NOMO-1 treated with DMSO at 0.1 percent for 48 hours (cell line): ENCODE measurements around the gene ITGB3BP.
"Not testable (repeated sequence)": the region's sequence is repeated elsewhere in the genome, so short reads cannot be mapped to it uniquely, and the experiment has no call there.

Experiments used
- DNase-seq: peaks from one replicate; lab custom pipeline; 2025; ENCODE audit not compliant: unreplicated experiment; lab: John Stamatoyannopoulos, UW

ITGB3BP gene

GRCh38 chr1:63509718-63510117 is 13.3 kb downstream of the ITGB3BP start:
- DNase-seq: no peak

DNA sequence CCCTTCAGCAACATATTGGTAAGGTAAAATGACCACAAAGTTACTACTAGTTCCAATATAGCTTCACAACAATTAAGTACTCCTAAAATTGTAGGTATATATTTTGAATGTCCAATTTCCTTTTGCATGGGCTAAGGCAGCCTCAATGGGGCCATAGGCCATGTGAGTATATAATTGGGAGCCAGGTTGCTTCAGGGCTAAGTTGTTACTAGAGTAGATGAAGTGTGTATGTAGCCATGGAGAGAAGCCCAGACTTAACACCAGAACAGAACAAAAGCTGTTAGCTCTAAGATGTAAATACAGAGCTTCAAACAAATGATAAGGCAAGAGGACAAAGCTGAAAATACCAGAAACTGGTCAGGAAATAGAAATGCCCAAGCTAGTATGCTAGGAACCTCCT is 16.2 kb downstream of the ITGB3BP start:
- no peak for DNase-seq

DNA sequence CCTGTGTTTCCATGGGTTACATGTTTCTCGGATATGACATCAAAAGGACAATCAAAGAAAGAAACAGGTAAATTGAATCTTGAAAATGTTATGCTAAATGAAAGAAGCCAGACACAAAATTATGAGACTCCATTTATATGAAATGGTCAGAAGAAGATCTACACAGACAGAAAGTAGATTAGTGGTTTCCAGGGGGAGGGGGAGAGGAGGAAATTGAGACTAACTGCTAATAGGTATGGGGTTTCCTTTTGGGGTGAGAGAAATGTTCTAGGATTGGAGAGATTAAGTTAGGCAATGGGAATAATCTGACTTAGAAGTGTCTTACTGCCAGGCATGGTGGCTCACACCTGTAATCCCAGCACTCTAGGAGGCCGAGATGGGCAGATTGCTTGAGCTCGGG is 21.8 kb downstream of the ITGB3BP start:
- no peak for DNase-seq

- DNase-seq: no peak
Measured at GRCh38 chr1:63498106-63498505, 24.9 kb downstream of the ITGB3BP start.

DNA sequence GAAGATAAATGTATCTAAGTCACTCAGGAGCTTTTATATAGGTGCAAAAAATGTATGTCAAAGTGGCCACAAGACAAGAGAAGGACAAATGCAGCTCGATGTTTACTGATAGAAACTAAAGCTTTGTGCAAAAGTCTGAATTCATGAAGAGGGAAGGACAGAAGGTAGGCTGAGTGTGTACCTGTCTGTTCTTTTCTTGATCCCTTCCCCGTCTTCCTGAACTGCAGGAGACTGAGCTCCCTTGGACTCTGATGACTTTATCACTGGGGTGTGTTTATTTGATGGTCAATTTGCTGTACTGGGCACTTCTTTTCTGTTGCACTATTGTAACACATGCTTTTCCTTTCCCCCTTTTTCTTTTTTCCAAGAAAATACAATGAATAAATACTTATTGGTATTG is 25.4 kb downstream of the ITGB3BP start:
- no peak for DNase-seq

- DNase-seq: no peak
Measured at GRCh38 chr1:63487336-63488065, 35.5 kb downstream of the ITGB3BP start.

- no peak for DNase-seq
Measured at GRCh38 chr1:63486629-63487028, 36.4 kb downstream of the ITGB3BP start.

DNA sequence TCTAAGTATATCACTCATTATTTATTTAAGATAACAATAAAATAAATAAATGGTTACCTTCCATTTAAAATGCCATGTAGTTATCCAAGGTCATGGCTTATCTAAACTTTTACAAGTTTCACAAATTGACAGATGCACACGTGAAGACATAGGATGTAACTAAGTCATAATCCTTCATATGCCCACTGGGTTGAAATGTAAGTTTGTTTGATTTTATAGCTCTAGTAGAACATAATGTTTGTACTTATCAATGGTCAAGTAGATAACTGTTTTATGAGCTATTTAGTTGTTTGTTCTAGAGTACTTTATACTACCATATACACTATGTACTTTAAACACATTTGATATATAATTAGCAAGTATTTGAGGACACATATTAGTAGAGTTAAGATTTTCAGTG is 43.0 kb downstream of the ITGB3BP start:
- DNase-seq: no peak

DNA sequence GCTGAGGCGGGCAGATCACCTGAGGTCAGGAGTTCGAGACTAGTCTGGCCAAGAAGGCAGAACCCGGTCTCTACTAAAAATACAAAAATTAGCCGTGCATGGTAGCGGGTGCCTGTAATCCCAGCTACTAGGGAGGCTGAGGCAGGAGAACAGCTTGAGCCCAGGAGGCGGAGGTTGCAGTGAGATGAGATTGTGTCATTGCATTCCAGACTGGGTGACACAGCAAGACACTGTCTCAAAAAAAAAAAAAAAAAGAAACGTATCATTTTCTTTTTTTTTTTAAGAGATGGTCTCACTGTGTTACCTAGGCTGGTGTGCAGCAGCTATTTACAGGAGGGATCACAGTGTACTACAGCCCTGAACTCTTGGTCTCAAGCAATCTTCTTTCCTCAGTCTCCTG is 47.3 kb downstream of the ITGB3BP start:
- DNase-seq: no peak

DNA sequence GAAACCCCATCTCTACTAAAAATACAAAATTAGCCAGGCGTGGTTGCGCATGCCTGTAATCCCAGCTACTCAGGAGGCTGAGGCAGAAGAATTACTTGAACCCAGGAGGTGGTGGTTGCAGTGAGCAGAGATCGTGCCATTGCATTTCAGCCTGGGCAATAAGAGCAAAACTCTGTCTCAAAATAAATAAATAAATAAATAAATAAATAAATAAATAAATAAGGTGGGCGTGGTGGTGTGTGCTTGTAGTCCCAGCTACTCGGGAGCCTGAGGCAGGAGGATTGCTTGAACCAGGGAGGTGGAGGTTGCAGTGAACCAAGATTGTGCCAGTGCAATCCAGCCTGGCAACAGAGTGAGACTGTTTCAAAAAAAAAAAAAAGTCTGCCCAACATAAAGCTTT is 54.3 kb downstream of the ITGB3BP start:
- DNase-seq: not testable (repeated sequence)

DNA sequence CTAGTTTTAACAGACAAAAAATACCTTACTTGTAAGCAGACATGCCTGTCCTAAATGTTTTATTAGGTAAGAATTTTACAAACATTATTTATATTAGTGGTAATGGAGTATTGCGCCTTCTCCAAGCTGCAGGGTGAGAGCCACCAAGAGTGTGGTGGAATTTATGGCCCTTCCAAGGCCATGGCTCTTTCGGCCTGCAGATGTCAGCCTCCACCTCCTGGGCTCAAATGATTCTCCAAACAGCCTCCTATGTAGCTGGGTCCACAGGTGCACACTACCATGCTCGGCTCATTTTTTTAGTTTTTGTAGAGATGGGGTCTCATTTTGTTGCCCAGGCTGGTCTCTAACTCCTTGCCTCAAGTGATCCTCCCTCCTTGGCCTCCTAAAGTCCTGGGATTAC is 56.3 kb downstream of the ITGB3BP start:
- DNase-seq: no peak

- no peak for DNase-seq
Measured at GRCh38 chr1:63466181-63466580, 56.8 kb downstream of the ITGB3BP start.

GRCh38 chr1:63463248-63463647 is 59.8 kb downstream of the ITGB3BP start:
- DNase-seq: peak; percentile 81

DNA sequence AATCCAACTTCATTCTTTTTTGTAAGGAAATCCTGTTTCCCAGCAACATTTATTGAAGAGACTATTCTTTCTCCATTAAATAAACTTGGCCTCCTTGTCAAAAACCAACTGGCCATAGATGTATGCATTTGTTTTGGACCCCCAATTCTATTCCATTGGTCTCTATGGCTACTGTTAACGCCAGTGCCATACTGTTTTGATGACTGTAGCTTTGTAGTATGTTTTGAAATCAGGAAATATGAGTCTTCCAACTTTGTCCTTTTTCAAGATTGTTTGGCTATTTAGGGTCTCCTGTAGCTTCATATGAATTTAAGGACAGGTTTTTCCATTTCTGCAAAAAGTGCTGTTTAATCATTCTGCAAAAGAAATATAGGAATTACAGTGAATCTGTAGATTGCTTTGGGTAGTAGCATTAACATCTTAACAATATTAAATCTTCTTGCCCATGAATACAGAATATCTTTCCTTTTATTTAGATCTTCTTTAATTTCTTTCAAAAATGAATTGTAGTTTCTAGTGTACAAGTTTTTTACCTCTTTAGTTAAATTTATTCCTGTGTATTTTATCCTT is 61.3 kb downstream of the ITGB3BP start:
- no peak for DNase-seq

- DNase-seq: no peak
Measured at GRCh38 chr1:63458750-63459149, 64.3 kb downstream of the ITGB3BP start.

DNA sequence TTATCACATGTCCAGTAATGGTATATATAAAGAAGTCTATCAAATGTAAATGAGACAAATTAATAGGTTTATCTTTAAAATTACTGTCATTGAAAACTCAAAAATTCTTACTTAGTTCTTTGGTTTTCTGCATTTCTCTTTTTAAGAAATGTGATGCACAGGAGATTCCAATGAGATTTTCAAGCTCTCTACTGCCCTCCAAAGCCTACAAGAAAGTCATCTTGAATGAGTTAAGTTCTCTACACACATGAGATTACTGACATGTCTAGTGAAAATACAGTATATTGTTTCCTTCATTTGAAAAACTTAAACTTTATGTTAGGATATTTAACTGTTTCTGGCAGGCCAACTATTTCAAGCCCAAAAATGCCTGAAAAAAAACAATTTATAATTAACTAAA is 68.8 kb downstream of the ITGB3BP start:
- no peak for DNase-seq

GRCh38 chr1:63453232-63453631 is 69.8 kb downstream of the ITGB3BP start:
- no peak for DNase-seq

DNA sequence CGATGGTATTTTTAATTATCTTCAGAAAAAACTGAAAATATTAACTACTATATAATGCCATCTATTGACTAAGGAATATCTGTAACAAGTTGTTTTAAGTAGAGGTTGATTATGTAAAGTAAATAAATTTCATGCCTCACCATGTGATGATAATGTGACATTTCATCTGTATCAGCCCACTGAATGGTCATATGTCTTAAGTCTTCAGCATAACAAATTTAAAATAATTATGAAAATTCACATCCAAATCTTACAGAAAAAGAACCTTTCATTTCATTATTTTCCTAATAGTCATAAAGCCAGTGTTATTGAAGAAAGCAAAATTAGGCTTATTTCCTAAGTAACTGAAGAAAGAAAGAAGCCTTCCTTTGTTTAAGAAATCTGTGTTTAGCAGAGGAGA is 72.6 kb downstream of the ITGB3BP start:
- no peak for DNase-seq

- no peak for DNase-seq
Measured at GRCh38 chr1:63448731-63449246, 74.2 kb downstream of the ITGB3BP start.

- no peak for DNase-seq
Measured at GRCh38 chr1:63442141-63442475, 80.9 kb downstream of the ITGB3BP start.

DNA sequence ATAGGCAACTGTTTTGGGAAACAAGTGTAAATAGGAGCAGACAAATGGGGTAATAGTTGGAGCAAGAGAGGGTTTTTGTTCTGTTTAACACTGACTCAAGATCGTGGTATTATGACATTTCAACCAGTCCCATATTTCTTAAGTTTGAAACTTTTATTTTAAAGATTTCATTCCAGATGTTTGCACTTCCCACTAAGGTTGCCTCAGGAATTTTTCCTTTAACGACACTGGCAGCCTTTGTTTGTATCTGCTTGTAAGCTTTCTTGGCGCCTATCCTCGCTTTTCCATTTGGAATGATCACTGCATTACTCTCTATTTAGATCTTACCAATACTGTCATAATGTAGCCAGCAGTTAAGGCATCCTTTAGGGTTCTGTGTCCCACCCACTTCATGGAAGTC is 87.9 kb downstream of the ITGB3BP start:
- no peak for DNase-seq

- DNase-seq: no peak
Measured at GRCh38 chr1:63429281-63429680, 93.7 kb downstream of the ITGB3BP start.

GRCh38 chr1:63428815-63429214 is 94.2 kb downstream of the ITGB3BP start:
- DNase-seq: no peak
